Measurements from ENCODE around the gene ACOT11. TPM values are rescaled to one million over a fixed set of nuclear protein-coding genes. Genes with fewer than 3 reads are reported as not detected.
A peak's percentile ranks its signal among the peaks of the same experiment; 100 is the strongest.

ACOT11 gene
- total and polyA plus RNA-seq, 9 donors, result 3.0 to 28.4 (median 14.7) TPM

GRCh38 chr1:54571326-54571725 is 23.3 kb downstream of the ACOT11 start:
- WGBS, 3 donors, result 83 to 89% (median 86%) methylated on average over 3 of the region's 3 CpGs
- Histone ChIP-seq H3K9me3 (no peaks in the 10 kb centered on the region), H3K36me3 (no peaks in the 10 kb centered on the region), H3K27ac (no peak overlapping the region), H3K4me1 (ENCODE audit: insufficient read depth) (no peaks in the 10 kb centered on the region), H3K27me3 (no peaks in the 10 kb centered on the region), H3K4me3 (no peak overlapping the region)
- peak in 1 of 5 donors; percentile 23 for DNase-seq
- intact Hi-C loops (cut with DNase I), result no loop called here
- TF ChIP-seq CTCF (IDR thresholded peaks at IDR 0.05), result no peak
- TF ChIP-seq EP300 (IDR thresholded peaks at IDR 0.05), result no peak
- no peak for TF ChIP-seq POLR2A (IDR thresholded peaks at IDR 0.05)

GRCh38 chr1:54571803-54572541 is 23.9 kb downstream of the ACOT11 start:
- intact Hi-C loops (cut with DNase I), result no loop called here

GRCh38 chr1:54572542-54572850 is 24.5 kb downstream of the ACOT11 start:
- Histone ChIP-seq H3K4me1 (ENCODE audit: insufficient read depth) (no peaks in the 10 kb centered on the region), H3K27me3 (no peaks in the 10 kb centered on the region), H3K9me3 (no peaks in the 10 kb centered on the region), H3K4me3 (no peak overlapping the region), H3K36me3 (no peaks in the 10 kb centered on the region), H3K27ac (no peak overlapping the region)
- DNase-seq, result no peak
- intact Hi-C loops (cut with DNase I), result no loop called here
- WGBS, 3 donors, result 66 to 68% (median 66%) methylated on average over 3 of the region's 3 CpGs
- no peak for TF ChIP-seq EP300 (IDR thresholded peaks at IDR 0.05)
- TF ChIP-seq CTCF (IDR thresholded peaks at IDR 0.05), result no peak
- TF ChIP-seq POLR2A (IDR thresholded peaks at IDR 0.05), result no peak

More at GRCh38 chr1:54571803-54572541, 23.9 kb downstream of the ACOT11 start:
- no peaks in the 10 kb centered on the region for H3K27me3 ChIP-seq
- no peak overlapping the region for H3K4me3 ChIP-seq
- 49 to 55% (median 50%) methylated on average over 8 of the region's 8 CpGs for WGBS, 3 donors
- DNase-seq, result peak in 1 of 5 donors; percentile 33
- no peaks in the 10 kb centered on the region for H3K9me3 ChIP-seq
- H3K27ac ChIP-seq, result no peak overlapping the region
- no peak for TF ChIP-seq CTCF (IDR thresholded peaks at IDR 0.05)
- TF ChIP-seq EP300 (IDR thresholded peaks at IDR 0.05), result no peak
- TF ChIP-seq POLR2A (IDR thresholded peaks at IDR 0.05), result no peak
- H3K36me3 ChIP-seq, result no peaks in the 10 kb centered on the region
- H3K4me1 ChIP-seq (ENCODE audit: insufficient read depth), result no peaks in the 10 kb centered on the region

- WGBS, 3 donors, result 88 to 95% (median 88%) methylated on average over 12 of the region's 12 CpGs
These were observed 26.2 kb downstream of the ACOT11 start for GRCh38 chr1:54574158-54574778.

More at GRCh38 chr1:54574158-54574778, 26.2 kb downstream of the ACOT11 start:
- no peak overlapping the region for H3K4me3 ChIP-seq
- no peak for DNase-seq
- no peak overlapping the region for H3K27ac ChIP-seq
- H3K27me3 ChIP-seq, result no peaks in the 10 kb centered on the region
- H3K9me3 ChIP-seq, result no peaks in the 10 kb centered on the region
- H3K36me3 ChIP-seq, result no peaks in the 10 kb centered on the region
- peaks cover 5% of the 10 kb centered on the region for H3K4me1 ChIP-seq (ENCODE audit: insufficient read depth)
- no peak for TF ChIP-seq EP300 (IDR thresholded peaks at IDR 0.05)
- no peak for TF ChIP-seq CTCF (IDR thresholded peaks at IDR 0.05)
- no peak for TF ChIP-seq POLR2A (IDR thresholded peaks at IDR 0.05)
- intact Hi-C loops (cut with DNase I), result no loop called here

Measured in ovary (tissue), 9 donors.